ENCODE results near the gene RAN. TPM values are rescaled to one million over a fixed set of nuclear protein-coding genes. Genes with fewer than 3 reads are reported as not detected.

Gene RAN
- total RNA-seq, 1 donor from 2014 or later: 1,208 TPM

- intact Hi-C loops (cut with micrococcal nuclease): no loop called here
Measured at GRCh38 chr12:130924966-130925665, 53.2 kb downstream of the RAN start.

GRCh38 chr12:130925666-130926015 lies 53.8 kb downstream of the RAN start:
- intact Hi-C loops (cut with micrococcal nuclease): no loop called here

Other genes starting within 250 kb of the RAN start
- not detected in 2 replicates for gene RIMBP2, start 155.8 kb upstream of the RAN start, total RNA-seq
- 22.0 and 24.1 TPM in 2 replicates for gene STX2, start 32.8 kb upstream of the RAN start, total RNA-seq
- gene ADGRD1, start 81.8 kb downstream of the RAN start, total RNA-seq: 0.50 and 0.61 TPM in 2 replicates